ENCODE results near the gene TNRC6C. TPM values are rescaled to one million over a fixed set of nuclear protein-coding genes. Genes with fewer than 3 reads are reported as not detected.
"Not testable (repeated sequence)": the region's sequence is repeated elsewhere in the genome, so short reads cannot be mapped to it uniquely, and the experiment has no call there.

The TNRC6C gene
- total RNA-seq, 1 experiment from 2014 or later: 7.5 TPM

DNA sequence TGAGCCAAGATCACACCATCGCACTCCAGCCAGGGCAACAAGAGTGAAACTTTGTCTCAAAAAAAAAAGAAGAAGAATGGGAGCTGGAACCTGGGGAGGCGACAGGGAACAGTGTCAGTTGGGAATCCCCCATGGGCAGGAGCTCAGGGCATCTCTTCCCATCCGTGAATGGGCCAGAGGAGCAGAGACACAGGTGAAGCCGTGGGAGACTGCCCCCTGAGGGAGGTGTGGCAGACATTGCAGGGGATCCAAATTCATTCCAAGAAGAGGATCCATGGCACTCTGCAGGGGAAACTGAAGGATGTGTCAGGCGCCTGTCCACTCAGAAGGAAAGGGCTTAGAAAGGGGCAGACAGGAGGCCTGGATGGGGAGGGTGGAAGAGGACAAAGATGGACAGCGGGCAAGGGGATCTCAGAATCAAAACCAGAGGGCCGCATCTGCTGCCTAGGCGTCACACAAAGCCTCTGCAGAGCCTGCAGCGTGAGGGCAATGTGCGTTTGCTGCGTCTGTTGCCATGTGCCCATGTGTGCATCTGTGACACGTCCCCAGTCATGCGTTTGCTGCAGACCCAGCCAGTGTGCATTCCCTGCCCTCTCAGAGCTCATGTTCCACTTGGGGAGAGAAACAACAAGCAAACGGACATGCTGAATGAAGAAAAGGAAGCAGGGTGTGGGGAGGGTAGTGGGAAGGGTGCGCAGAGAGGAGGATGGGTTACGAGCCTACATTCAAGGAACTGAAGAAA lies 30.6 kb upstream of the TNRC6C start:
- in situ Hi-C loops (cut with HindIII; ENCODE audit: low pct_unique_long_range_greater_than_20kb, low sequenced_read_pairs): no loop called here
- no peak for DNase-seq (ENCODE audit: low read depth, low spot score)

- no peak for DNase-seq (ENCODE audit: low read depth, low spot score)
- in situ Hi-C loops (cut with HindIII; ENCODE audit: low pct_unique_long_range_greater_than_20kb, low sequenced_read_pairs): no loop called here
Measured at GRCh38 chr17:77928519-77929179, 29.9 kb upstream of the TNRC6C start.

DNA sequence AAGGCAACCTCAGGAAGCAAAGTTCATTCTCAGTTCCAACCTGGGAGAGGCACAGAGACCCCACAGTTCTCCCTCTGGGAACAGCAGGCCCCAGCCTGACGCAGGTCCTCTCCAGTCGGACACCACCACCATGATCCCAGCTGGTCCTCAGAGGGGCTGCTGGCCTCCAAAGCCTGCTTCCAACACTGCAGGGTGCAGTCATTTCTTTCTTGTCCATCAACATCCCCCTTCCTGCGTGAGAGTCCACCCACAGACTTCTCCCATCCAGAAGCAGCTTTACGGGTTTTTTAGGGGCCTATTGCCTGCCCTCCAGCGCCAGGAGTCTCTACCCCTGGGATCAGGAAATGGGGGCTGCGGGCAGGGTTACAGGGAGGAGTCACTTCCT lies 29.3 kb upstream of the TNRC6C start:
- no peak for DNase-seq (ENCODE audit: low read depth, low spot score)
- in situ Hi-C loops (cut with HindIII; ENCODE audit: low pct_unique_long_range_greater_than_20kb, low sequenced_read_pairs): no loop called here

DNA sequence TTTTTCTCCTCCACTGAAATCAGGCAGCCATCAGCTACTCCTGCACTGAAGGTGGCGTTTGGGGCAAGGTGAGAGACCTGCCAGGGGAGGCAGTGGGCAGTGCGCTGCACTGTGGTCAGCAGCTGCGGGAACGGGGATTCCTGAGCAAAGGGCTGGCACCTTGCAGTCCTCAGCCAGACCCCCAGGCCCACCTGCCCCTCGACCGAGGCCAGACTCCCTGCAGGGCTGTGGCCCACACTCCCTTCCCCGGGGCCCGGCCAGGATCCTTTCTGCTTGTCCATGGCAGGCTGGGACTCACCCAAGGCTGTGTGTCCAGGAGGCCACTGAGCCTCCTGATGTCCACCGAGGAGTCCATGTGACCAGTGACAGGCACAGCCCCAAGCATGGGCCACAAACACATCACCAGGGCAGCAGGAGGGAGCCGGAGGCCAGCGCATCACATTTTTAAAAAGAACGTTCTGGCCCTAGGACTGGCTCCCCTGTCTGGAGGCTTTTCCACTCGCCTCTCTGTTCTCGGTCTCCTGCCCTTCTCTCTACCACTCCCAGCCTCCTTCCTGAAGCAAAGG lies 28.5 kb upstream of the TNRC6C start:
- in situ Hi-C loops (cut with HindIII; ENCODE audit: low pct_unique_long_range_greater_than_20kb, low sequenced_read_pairs): no loop called here
- no peak for DNase-seq (ENCODE audit: low read depth, low spot score)

DNA sequence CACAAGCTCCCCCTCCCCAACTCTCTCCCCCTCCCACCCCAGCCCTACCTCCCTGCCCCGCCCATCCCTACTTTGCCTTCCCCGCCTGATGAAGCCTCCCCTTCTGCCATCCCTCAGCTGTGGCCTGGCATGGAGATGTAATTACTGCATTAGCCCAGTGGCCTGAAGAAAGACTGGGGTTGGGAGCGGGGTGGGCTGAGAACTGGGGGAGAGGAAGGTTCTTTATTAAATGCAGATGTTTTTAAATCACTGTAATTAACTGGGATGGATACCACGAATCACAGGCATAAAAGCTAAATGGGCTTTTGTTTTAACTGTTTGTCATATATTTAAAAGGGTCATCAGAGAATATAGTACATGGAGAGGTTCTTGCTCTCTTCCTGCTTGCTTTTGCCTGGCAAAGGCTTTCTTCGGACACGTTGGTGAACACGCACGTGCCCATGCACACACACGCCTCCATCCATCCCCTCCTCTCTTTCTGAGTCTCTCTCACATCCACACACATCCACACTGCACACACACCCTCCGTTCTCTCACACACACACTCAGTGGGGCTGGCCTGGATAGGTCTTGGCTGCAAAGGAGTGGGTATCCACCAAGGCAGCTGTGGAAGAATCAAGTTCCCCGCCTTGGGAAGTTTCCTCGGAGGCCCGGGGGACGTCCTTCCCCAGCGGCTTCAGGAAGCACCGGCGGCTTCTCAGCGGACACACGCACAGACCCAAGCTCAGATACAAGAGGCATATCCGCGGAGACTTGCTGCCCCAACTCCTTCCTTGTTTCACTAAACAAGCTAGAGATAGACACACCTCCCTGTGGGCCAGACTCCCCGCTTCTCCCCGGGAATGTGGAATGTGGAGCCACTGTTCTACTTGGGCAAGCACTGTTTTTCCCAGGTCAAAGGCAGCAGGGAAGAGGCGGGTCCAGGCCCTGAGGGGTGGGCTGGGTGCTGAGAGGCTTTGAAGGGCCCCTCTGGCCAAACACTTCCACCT lies 27.4 kb upstream of the TNRC6C start:
- DNase-seq (ENCODE audit: low read depth, low spot score): no peak
- in situ Hi-C loops (cut with HindIII; ENCODE audit: low pct_unique_long_range_greater_than_20kb, low sequenced_read_pairs): no loop called here

GRCh38 chr17:77933777-77934398 lies 24.6 kb upstream of the TNRC6C start:
- in situ Hi-C loops (cut with HindIII; ENCODE audit: low pct_unique_long_range_greater_than_20kb, low sequenced_read_pairs): no loop called here

GRCh38 chr17:77935121-77935571 lies 23.4 kb upstream of the TNRC6C start:
- in situ Hi-C loops (cut with HindIII; ENCODE audit: low pct_unique_long_range_greater_than_20kb, low sequenced_read_pairs): no loop called here
- no peak for DNase-seq (ENCODE audit: low read depth, low spot score)

More at GRCh38 chr17:77933777-77934398, 24.6 kb upstream of the TNRC6C start:
- no peak for DNase-seq (ENCODE audit: low read depth, low spot score)

DNA sequence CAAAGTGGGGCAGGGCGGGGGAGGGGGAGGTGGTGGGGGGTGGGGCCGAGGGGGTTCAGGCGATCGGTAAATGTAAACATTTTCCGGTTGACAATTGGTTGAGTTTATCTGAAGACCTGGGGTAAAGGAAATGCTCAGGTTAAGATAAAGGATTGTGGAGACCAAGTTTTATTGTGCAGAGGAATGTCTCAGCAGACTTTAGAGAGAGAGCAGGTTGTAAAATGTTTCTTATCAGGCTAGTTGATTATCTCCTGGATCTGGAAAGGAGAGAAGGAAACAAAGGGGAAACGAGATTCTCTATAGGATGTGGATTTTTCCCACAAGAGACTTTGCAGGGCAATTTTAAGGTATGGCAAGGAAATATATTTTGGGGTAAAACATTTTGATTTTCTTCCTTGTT lies 22.8 kb upstream of the TNRC6C start:
- DNase-seq (ENCODE audit: low read depth, low spot score); in situ Hi-C loops (cut with HindIII; ENCODE audit: low pct_unique_long_range_greater_than_20kb, low sequenced_read_pairs): not testable (repeated sequence)

DNA sequence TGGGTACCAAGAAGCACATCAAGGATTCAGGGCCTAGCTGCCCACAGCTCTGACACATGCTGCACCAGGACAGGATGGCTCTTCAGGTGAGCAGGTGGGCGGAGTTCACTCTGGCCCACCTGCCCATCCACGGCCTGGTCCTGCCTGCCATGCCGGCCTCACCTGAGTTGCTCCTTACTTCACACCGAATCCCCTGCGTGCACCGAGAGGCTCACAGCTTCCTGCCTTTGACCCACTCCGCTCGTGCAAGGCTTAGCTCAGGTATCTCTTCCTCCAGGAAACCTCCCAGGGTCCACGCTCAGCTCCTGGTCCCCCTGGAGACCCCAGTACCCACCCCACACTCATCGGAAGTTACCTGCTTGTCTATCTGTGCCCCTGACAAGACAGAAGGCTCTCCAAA lies 21.6 kb upstream of the TNRC6C start:
- no peak for DNase-seq (ENCODE audit: low read depth, low spot score)
- in situ Hi-C loops (cut with HindIII; ENCODE audit: low pct_unique_long_range_greater_than_20kb, low sequenced_read_pairs): no loop called here

DNA sequence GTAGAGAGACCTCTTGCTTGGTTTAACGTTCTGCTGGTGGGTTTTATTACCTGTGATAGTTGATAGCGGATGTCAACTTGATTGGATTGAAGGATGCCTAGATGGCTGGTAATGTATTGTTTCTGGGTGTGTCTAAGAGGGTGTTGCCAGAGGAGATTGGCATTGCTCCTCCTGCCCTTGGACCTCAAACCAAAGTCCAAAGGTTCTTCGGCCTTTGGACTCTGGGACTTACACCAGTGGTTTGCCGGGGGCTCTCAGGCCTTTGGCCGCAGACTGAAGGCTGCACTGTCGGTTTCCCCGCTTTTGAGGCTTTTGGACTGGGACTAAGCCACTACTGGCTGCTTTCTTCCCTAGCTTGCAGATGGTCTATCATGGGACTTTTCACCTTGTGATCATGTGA lies 17.5 kb upstream of the TNRC6C start:
- DNase-seq (ENCODE audit: low read depth, low spot score): no peak
- in situ Hi-C loops (cut with HindIII; ENCODE audit: low pct_unique_long_range_greater_than_20kb, low sequenced_read_pairs): no loop called here

DNA sequence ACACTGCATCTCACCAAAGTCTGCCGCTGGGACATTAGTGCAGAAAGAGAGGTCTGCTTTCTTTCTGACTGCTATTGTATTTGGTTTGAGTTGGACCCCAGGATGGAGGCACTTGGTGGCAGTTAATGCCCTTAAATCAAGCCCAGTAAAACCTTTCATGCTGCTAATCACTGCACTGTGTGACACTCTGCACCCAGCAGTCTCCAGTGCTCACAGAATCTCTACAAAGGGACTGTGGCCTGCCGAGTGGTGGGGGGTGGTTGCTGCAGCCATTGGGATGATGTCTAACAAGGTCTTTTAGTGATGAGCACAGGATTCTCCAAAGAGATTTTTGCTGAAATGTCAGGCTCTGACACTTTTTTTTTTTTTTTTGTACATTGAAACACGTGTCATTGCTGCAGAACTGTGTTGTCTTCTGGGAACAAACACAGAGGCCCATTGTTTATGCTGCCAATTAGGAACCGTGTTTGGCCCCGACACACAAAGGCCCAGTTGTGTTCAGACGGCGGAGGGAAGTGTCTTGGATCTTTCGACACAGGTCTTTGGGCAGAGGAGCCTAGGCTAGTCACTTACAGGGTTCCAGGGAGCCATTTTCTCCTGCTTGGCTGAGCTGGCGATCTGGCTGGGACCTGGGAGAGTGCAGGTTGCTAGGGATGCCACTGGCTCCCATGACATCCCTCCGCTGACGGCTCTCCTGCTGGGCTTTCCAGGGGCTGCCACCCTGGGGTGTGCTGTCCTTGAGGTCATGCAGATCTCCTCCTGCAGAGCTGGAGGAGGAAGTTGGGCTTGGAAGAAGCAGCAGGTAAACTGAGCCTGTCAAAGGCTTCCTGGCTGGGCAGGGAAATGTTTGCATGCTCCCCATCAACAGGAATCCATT lies 16.2 kb upstream of the TNRC6C start:
- in situ Hi-C loops (cut with HindIII; ENCODE audit: low pct_unique_long_range_greater_than_20kb, low sequenced_read_pairs): no loop called here
- DNase-seq (ENCODE audit: low read depth, low spot score): peak; percentile 100

DNA sequence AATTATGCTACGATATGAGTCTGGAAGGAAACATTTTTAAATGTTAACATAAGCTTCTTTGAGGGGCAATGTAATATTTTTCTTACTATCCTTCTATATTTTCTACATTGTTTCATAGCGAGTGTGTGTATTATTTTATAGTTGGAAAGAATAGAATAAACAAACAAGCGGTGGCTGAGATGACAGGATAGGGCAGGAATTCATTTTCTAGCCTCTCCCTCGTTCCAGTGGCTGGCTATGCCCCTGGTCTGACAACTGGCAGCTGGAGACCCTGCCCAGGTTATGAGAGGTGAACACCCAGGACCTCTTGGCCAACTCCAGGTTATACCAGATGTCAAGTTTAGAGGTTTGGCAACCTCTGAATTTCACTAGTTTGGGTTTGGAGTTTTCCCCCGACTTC lies 14.5 kb upstream of the TNRC6C start:
- no peak for DNase-seq (ENCODE audit: low read depth, low spot score)
- in situ Hi-C loops (cut with HindIII; ENCODE audit: low pct_unique_long_range_greater_than_20kb, low sequenced_read_pairs): no loop called here

DNA sequence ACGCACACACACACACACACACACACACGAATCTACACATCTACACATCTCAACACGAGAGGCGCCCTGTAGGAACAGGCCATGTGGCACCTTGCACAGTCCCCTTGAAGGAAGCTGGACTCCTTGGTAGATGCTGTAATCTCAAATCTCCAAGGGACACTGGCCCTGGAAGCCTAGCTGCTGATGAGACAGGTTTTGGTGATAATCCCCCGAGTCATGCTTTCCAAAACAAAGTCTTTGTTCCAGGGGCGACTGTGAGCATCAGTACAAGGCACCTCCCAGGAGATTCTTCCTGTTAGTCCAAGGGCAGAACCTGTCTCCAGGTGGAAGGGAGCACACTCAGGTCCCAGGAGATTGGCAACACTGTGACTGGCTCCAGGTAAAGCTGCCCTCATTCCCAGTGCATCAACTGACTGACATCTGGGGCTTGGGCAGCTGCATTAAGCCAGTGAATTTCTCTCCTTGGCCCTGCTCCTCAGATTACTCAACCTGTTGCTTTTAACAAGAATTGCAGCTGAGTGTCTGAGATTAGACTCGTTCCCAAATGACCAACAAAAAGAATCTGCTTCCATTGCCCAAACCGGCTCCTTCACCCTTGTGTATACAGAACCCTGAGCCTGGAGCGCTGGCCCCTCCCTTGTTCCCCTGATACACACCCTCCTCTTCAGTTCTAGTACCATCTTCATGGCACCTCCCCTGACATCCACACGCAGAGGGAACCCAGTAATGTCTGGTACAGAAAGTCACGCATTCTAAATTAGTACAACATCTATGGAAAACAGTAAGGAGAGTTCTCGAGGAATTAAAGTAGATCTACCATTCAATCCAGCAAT lies 13.9 kb upstream of the TNRC6C start:
- in situ Hi-C loops (cut with HindIII; ENCODE audit: low pct_unique_long_range_greater_than_20kb, low sequenced_read_pairs): no loop called here
- DNase-seq (ENCODE audit: low read depth, low spot score): no peak

GRCh38 chr17:77946900-77947645 lies 11.4 kb upstream of the TNRC6C start:
- in situ Hi-C loops (cut with HindIII; ENCODE audit: low pct_unique_long_range_greater_than_20kb, low sequenced_read_pairs): no loop called here
- peak; percentile 39 for DNase-seq (ENCODE audit: low read depth, low spot score)

- in situ Hi-C loops (cut with HindIII; ENCODE audit: low pct_unique_long_range_greater_than_20kb, low sequenced_read_pairs): no loop called here
- DNase-seq (ENCODE audit: low read depth, low spot score): peak; percentile 89
Measured at GRCh38 chr17:77948690-77949114, 9.8 kb upstream of the TNRC6C start.
